Astrocyte (in vitro differentiated cells and primary cell): Measurements from ENCODE around the gene FGFRL1.

Experiments used
- EZH2 ChIP-seq: IDR thresholded peaks from 2 replicates; pipeline ENCODE4 v1.6.1; 2012; ENCODE audit warnings: mild to moderate bottlenecking, low read length, inconsistent platforms; ENCODE audit not compliant: insufficient read depth
- TF ChIP-seq, protein P1 (sequence below): IDR thresholded peaks from 2 replicates; pipeline ENCODE4 v1.5.1; 2011; ENCODE audit warnings: low read depth, mild to moderate bottlenecking, inconsistent platforms, low read length, moderate library complexity; ENCODE audit not compliant: insufficient read depth

DNA sequence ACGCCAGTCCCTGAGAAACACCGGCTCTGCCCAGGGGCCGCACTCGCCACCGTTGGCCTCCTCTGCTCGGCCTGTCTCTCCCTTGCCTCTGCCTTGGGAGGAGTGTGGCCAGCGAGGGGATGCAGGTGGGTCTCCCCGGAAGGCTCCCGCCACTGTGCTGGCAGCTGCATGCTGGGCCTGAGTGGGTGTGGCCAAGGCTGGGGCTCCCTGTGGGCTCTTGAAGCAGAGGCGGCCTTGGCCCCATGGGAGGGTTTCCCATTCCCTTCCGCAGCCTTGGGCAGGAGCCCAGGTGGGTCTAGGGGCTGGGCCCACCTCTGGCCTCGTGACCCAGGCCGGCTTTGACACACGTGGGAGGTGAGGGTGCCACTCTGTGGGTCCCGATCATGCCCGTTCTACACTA, 19.1 kb downstream of the FGFRL1 start:
- TF ChIP-seq, protein P1, sequence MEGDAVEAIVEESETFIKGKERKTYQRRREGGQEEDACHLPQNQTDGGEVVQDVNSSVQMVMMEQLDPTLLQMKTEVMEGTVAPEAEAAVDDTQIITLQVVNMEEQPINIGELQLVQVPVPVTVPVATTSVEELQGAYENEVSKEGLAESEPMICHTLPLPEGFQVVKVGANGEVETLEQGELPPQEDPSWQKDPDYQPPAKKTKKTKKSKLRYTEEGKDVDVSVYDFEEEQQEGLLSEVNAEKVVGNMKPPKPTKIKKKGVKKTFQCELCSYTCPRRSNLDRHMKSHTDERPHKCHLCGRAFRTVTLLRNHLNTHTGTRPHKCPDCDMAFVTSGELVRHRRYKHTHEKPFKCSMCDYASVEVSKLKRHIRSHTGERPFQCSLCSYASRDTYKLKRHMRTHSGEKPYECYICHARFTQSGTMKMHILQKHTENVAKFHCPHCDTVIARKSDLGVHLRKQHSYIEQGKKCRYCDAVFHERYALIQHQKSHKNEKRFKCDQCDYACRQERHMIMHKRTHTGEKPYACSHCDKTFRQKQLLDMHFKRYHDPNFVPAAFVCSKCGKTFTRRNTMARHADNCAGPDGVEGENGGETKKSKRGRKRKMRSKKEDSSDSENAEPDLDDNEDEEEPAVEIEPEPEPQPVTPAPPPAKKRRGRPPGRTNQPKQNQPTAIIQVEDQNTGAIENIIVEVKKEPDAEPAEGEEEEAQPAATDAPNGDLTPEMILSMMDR = no peak
- TF ChIP-seq EZH2 = no peak
